K562 (cell line): ENCODE measurements around the gene TJP2.

Source experiments
- ARNT ChIP-seq, 2 experiments: fragments of 450-650 bp; IDR thresholded peaks; 2 replicates each; pipeline ENCODE4 v1.6.1; 2016; ENCODE audit warnings: mild to moderate bottlenecking in 1 of 2
- ETS2 ChIP-seq: IDR thresholded peaks from 2 replicates; pipeline ENCODE4 v1.6.1; 2016; ENCODE audit warnings: borderline replicate concordance, missing genetic modification characterization, mild to moderate bottlenecking, moderate library complexity, missing compliant biosample characterization; ENCODE audit not compliant: poor library complexity, severe bottlenecking
- MYC ChIP-seq, 2 experiments: fragments of 250-450 bp in 1 of 2; sonication (Bioruptor Pico) in 1 of 2; IDR thresholded peaks; 2 replicates each; pipeline versions ENCODE4 v1.5.1 to v1.6.1; 2012 to 2021; ENCODE audit warnings: low read depth in 2 of 2, borderline replicate concordance in 1 of 2, improper control_type of control experiment in 1 of 2, low read length in 1 of 2, mild to moderate bottlenecking in 1 of 2, moderate library complexity in 1 of 2
- SAFB2 ChIP-seq: fragments of 200-400 bp; formaldehyde crosslinking; IDR thresholded peaks from 2 replicates; pipeline ENCODE4 v1.6.1; 2018; ENCODE audit warnings: borderline replicate concordance, low read length, low read depth, moderate library complexity; ENCODE audit not compliant: severe bottlenecking
- ZBTB26 ChIP-seq: fragments of 450-650 bp; formaldehyde crosslinking; IDR thresholded peaks from 2 replicates; pipeline ENCODE4 v1.4.0; 2022; ENCODE audit warnings: missing genetic modification characterization
- ZFPM2 ChIP-seq: fragments of 250-450 bp; sonication (Bioruptor Pico); IDR thresholded peaks from 2 replicates; pipeline ENCODE4 v1.5.1; 2022; ENCODE audit warnings: mild to moderate bottlenecking
- ZNF318 ChIP-seq, 2 experiments: fragments of 450-650 bp; IDR thresholded peaks; 2 replicates each; pipeline ENCODE4 v1.6.1; 2016; ENCODE audit warnings: mild to moderate bottlenecking in 2 of 2, borderline replicate concordance in 1 of 2, low read depth in 1 of 2, moderate library complexity in 1 of 2
- TF ChIP-seq, protein P1 (sequence below), 2 experiments: IDR thresholded peaks; 2 replicates each; pipeline ENCODE4 v1.6.1; 2011; ENCODE audit warnings: borderline replicate concordance in 1 of 2, control low read depth in 1 of 2, low read depth in 1 of 2, low read length in 1 of 2, mild to moderate bottlenecking in 1 of 2, mixed read lengths in 1 of 2, moderate library complexity in 1 of 2; ENCODE audit not compliant: insufficient read depth in 1 of 2, insufficient read length in 1 of 2, poor library complexity in 1 of 2, severe bottlenecking in 1 of 2; ENCODE audit errors: extremely low read depth in 1 of 2
- TF ChIP-seq, protein P2 (sequence below), 3 experiments: IDR thresholded peaks in 2 of 3; conservative IDR thresholded peaks in 1 of 3; 2 replicates each; pipeline ENCODE4 v1.5.1; 2011 to 2012; ENCODE audit warnings: low read length in 3 of 3, mild to moderate bottlenecking in 3 of 3, control low read depth in 2 of 3, improper control_type of control experiment in 1 of 3, inconsistent platforms in 1 of 3, low read depth in 1 of 3, mixed read lengths in 1 of 3, moderate library complexity in 1 of 3; ENCODE audit not compliant: insufficient read depth in 2 of 3
- TF ChIP-seq, protein P3 (sequence below): sonication (generic); formaldehyde crosslinking; IDR thresholded peaks from 2 replicates; pipeline ENCODE4 v1.8.0; 2022; ENCODE audit warnings: mild to moderate bottlenecking, low read depth, missing genetic modification reagents

DNA sequence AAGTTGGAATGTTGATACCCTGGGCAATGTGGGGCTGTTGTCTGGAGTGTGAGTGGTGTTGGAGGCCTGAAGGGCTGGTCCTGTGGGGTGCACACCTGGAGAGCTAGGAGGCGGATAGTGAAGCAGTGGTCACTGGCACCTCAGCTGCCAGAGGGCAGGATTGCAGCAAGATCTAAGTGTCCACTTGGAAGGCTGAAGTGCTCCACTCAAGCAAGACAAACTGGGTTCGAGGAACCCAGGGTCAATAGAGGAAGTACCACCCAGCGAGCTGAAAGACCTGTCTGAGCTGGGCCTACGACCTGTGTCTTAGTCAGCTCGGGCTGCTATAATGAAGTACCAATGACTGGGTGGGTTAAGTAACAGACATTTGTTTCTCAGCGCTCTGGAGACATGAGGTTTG lies 39.7 kb upstream of the TJP2 start:
- TF ChIP-seq, protein P1, sequence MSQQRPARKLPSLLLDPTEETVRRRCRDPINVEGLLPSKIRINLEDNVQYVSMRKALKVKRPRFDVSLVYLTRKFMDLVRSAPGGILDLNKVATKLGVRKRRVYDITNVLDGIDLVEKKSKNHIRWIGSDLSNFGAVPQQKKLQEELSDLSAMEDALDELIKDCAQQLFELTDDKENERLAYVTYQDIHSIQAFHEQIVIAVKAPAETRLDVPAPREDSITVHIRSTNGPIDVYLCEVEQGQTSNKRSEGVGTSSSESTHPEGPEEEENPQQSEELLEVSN (IDR thresholded peaks at IDR 0.05; ENCODE audit: borderline replicate concordance in 1 of 2, extremely low read depth in 1 of 2, insufficient read depth in 1 of 2, insufficient read length in 1 of 2, low read depth in 1 of 2, low read length in 1 of 2, poor library complexity in 1 of 2, severe bottlenecking in 1 of 2): no peak
- TF ChIP-seq ZNF318 (IDR thresholded peaks at IDR 0.05; ENCODE audit: borderline replicate concordance in 1 of 2, low read depth in 1 of 2) (no peak), ETS2 (tag) (no peak), SAFB2 (no peak), ZFPM2 (CRISPR knock-in tag) (no peak), ARNT (IDR thresholded peaks at IDR 0.05) (no peak), ZBTB26 (no peak), MYC (IDR thresholded peaks at IDR 0.05; ENCODE audit: low read depth, low read length) (no peak), MYC (CRISPR knock-in tag; IDR thresholded peaks at IDR 0.05; ENCODE audit: borderline replicate concordance, low read depth) (no peak)
- TF ChIP-seq, protein P2, sequence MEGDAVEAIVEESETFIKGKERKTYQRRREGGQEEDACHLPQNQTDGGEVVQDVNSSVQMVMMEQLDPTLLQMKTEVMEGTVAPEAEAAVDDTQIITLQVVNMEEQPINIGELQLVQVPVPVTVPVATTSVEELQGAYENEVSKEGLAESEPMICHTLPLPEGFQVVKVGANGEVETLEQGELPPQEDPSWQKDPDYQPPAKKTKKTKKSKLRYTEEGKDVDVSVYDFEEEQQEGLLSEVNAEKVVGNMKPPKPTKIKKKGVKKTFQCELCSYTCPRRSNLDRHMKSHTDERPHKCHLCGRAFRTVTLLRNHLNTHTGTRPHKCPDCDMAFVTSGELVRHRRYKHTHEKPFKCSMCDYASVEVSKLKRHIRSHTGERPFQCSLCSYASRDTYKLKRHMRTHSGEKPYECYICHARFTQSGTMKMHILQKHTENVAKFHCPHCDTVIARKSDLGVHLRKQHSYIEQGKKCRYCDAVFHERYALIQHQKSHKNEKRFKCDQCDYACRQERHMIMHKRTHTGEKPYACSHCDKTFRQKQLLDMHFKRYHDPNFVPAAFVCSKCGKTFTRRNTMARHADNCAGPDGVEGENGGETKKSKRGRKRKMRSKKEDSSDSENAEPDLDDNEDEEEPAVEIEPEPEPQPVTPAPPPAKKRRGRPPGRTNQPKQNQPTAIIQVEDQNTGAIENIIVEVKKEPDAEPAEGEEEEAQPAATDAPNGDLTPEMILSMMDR (IDR thresholded peaks at IDR 0.05 in 2 of 3, conservative IDR thresholded peaks at IDR 0.05 in 1 of 3; ENCODE audit: insufficient read depth in 2 of 3, low read depth in 1 of 3, low read length in 3 of 3): no peak
- TF ChIP-seq, protein P3, sequence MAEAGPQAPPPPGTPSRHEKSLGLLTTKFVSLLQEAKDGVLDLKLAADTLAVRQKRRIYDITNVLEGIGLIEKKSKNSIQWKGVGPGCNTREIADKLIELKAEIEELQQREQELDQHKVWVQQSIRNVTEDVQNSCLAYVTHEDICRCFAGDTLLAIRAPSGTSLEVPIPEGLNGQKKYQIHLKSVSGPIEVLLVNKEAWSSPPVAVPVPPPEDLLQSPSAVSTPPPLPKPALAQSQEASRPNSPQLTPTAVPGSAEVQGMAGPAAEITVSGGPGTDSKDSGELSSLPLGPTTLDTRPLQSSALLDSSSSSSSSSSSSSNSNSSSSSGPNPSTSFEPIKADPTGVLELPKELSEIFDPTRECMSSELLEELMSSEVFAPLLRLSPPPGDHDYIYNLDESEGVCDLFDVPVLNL (CRISPR knock-in tag): no peak
